SU-DHL-6 (cell line): ENCODE data around the gene NOPCHAP1.

Source experiments
- H2AFZ ChIP-seq: fragments of 200-600 bp; sonication (generic); 2 replicates; pipeline ENCODE4 v1.6.1; 2014; ENCODE audit warnings: low read depth, mild to moderate bottlenecking, moderate library complexity, mixed read lengths, antibody characterized with exemption, low read length; ENCODE audit not compliant: severe bottlenecking
- H3F3A ChIP-seq: fragments of 200-600 bp; shearing (Covaris generic); 2 replicates; pipeline ENCODE4 v1.6.0; 2016; ENCODE audit warnings: antibody characterized with exemption, mild to moderate bottlenecking; ENCODE audit not compliant: insufficient read depth
- H3K27ac ChIP-seq: fragments of 200-600 bp; sonication (generic); 2 replicates; pipeline ENCODE4 v1.5.1; 2016; ENCODE audit warnings: low read depth, mild to moderate bottlenecking, low read length, moderate library complexity, mixed read lengths
- H3K27me3 ChIP-seq: fragments of 200-600 bp; sonication (generic), shearing (Covaris generic); 2 replicates; pipeline ENCODE4 v1.6.0; 2014; ENCODE audit warnings: mild to moderate bottlenecking, low read length
- H3K36me3 ChIP-seq: fragments of 200-600 bp; sonication (generic); 2 replicates; pipeline ENCODE4 v1.6.1; 2014; ENCODE audit warnings: mild to moderate bottlenecking, low read length, mixed read lengths
- H3K4me2 ChIP-seq: fragments of 300-600, 200-600 bp; shearing (Covaris generic), sonication (generic); 2 replicates; pipeline ENCODE4 v1.6.0; 2014; ENCODE audit warnings: low read length, low read depth, mild to moderate bottlenecking; ENCODE audit not compliant: poor library complexity, severe bottlenecking
- H3K4me3 ChIP-seq: fragments of 200-600 bp; sonication (generic); 2 replicates; pipeline ENCODE4 v1.5.1; 2014; ENCODE audit warnings: antibody characterized with exemption, low read length, mild to moderate bottlenecking, mixed read lengths; ENCODE audit not compliant: insufficient read depth, poor library complexity, severe bottlenecking
- H3K79me2 ChIP-seq: fragments of 200-600 bp; sonication (generic); 2 replicates; pipeline ENCODE4 v1.6.1; 2014; ENCODE audit warnings: mild to moderate bottlenecking, low read length, moderate library complexity; ENCODE audit not compliant: insufficient read depth
- H3K9ac ChIP-seq: fragments of 200-600 bp; sonication (generic); 2 replicates; pipeline ENCODE4 v1.7.0; 2014; ENCODE audit warnings: mild to moderate bottlenecking, low read length
- H3K9me2 ChIP-seq: fragments of 200-600 bp; sonication (generic); replicated peaks from 2 replicates; pipeline ENCODE4 v1.6.1; 2014; ENCODE audit warnings: low read length; ENCODE audit not compliant: insufficient read depth
- H3K9me3 ChIP-seq: fragments of 200-600 bp; sonication (generic); 2 replicates; pipeline ENCODE4 v1.6.1; 2014; ENCODE audit warnings: low read length, mixed read lengths; ENCODE audit not compliant: insufficient read depth
- H4K20me1 ChIP-seq: fragments of 200-600 bp; sonication (generic); 2 replicates; pipeline ENCODE4 v1.6.1; 2014; ENCODE audit warnings: low read depth, mild to moderate bottlenecking, antibody characterized with exemption, low read length, moderate library complexity, mixed read lengths
- CTCF ChIP-seq: fragments of 200-600 bp; sonication (generic); IDR thresholded peaks from one replicate; pipeline ENCODE4 v1.5.1; 2017; ENCODE audit warnings: antibody characterized with exemption, mild to moderate bottlenecking, low read length, moderate library complexity; ENCODE audit not compliant: insufficient read depth, poor library complexity, severe bottlenecking
- EZH2phosphoT487 ChIP-seq: fragments of 200-600 bp; sonication (generic), shearing (Covaris generic); conservative IDR thresholded peaks from 2 replicates; pipeline ENCODE4 v1.6.1; 2018; ENCODE audit warnings: mild to moderate bottlenecking, antibody characterized with exemption, low read length, moderate library complexity, mixed read lengths

NOPCHAP1 gene

DNA sequence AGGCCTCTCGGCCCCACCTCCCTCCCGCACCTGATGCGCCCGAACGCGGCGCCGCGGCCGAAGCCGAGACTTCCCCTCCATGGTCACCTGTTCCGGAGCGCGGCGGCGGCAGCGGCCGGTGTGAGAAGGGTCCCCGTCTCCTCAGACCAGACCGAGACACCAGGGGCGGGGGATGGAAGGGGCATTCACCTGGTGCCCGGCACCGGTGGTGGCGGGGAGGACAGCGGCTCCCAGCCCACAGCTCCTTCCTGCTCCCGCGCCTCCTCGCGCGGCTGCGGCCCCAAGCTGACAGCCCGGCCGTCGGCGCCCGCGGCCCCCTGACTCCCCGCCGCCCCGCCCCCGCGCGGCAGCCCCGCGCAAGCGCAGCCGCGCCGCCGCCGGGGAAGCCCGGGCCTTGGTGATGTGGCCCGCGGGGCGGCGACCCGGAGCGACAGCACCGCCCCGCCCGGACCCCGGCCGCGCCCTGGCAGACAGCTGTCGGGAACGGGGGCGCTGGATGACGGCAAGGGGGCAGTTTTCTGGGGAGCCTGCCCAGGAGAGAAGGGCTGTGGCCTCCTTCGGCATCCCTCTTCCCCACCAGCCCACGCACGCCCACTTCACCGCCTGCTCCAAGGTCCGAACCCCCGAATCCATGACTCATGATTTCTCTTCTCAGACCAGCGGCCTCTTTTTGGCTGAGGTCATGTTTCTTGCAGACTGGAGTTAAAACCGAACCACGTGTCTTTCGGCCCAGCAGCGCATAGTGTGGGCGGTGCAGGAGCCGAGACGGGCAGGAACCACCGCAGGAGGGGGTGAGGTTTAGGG, 27.9 kb upstream of the NOPCHAP1 start, which contains the start of gene SLC41A2:
SLC41A2 (minus strand) TSS at position 290 of the 804 bp plus-strand sequence. CDS start 29,763 bp downstream, outside the sequence.
- H3K27ac ChIP-seq, result peak within 1 kb of the TSS; percentile 74

DNA sequence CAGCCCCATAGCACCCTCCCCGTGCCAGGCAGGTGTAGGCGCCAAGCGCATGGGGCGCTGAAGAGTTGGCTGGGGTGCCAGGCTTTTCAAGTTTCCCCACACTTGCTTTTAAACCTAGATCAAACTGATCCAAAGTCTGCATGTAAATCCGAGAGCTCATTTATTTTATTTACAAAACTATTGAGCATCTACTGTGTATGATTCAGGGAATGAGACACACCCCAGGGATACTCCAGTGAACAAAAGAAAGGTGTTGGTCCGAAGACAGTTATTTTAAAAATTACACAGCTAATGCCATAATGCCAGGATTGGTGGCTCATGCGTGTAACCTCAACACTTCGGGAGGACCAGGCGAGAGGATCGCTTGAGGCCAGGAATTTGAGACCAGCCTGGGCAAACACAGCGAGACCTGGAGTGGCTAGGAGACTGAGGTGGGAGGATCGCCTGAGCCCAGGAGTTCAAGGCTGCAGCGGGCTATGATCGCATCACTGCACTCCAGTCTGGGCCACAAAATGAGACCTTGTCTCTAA, 27.2 kb upstream of the NOPCHAP1 start:
- peak overlapping the region; percentile 89 for H2AFZ ChIP-seq
- H3K36me3 ChIP-seq, result no peaks in the 10 kb centered on the region
- no peaks in the 10 kb centered on the region for H3K79me2 ChIP-seq
- TF ChIP-seq CTCF, result peak; percentile 36
- TF ChIP-seq EZH2phosphoT487, result no peak
- H4K20me1 ChIP-seq, result no peaks in the 10 kb centered on the region
- peak overlapping the region; percentile 74 for H3K27ac ChIP-seq
- peak overlapping the region; percentile 76 for H3K4me2 ChIP-seq
- peak overlapping the region; percentile 61 for H3K4me3 ChIP-seq
- H3K27me3 ChIP-seq, result no peaks in the 10 kb centered on the region
- no peaks in the 10 kb centered on the region for H3K9me3 ChIP-seq
- peaks cover 10% of the 10 kb centered on the region for H3F3A ChIP-seq
- H3K9ac ChIP-seq, result peak overlapping the region; percentile 67
- no peaks in the 10 kb centered on the region for H3K9me2 ChIP-seq

More for the DNA sequence above, 27.9 kb upstream of the NOPCHAP1 start, which contains the start of gene SLC41A2:
- TF ChIP-seq EZH2phosphoT487 (no peak), CTCF (no peak)
- H2AFZ ChIP-seq, result peak within 1 kb of the TSS; percentile 89
- H4K20me1 ChIP-seq, result no peaks in the 10 kb centered on the region
- H3F3A ChIP-seq, result peaks cover 10% of the 10 kb centered on the region
- H3K9me2 ChIP-seq, result no peaks in the 10 kb centered on the region
- peak within 1 kb of the TSS; percentile 67 for H3K9ac ChIP-seq
- no peaks in the 10 kb centered on the region for H3K27me3 ChIP-seq
- H3K4me3 ChIP-seq, result peak within 1 kb of the TSS; percentile 76
- no peaks in the 10 kb centered on the region for H3K36me3 ChIP-seq
- H3K4me2 ChIP-seq, result peak within 1 kb of the TSS; percentile 78
- no peaks in the 10 kb centered on the region for H3K9me3 ChIP-seq
- H3K79me2 ChIP-seq, result no peaks in the 10 kb centered on the region

DNA sequence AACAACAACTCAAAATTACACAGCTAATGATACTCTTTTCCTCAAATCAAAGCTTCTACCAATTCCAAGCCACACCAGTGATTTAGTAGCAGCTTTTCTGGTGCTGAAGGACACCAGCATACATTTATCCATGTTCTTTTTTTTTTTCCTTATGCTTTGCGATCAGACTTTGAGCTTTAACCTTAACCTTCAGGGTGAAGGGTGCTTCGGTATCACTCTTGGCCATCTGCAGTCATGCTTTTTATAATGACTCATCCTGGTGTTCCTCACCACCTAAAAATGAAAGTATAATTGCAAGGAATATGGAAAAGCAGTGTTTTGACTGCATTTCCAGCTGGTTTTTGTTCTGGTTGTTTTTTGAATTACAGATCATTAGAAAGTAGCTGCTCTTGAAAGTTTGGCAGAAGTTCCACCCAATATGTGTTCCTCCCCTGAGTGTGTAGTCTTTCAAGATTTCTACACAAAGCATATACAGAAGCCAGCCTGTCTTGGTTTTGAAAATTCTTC, 26.7 kb upstream of the NOPCHAP1 start:
- TF ChIP-seq EZH2phosphoT487 (no peak), CTCF (no peak)
- H3K27me3 ChIP-seq, result no peaks in the 10 kb centered on the region
- peak overlapping the region; percentile 67 for H3K9ac ChIP-seq
- no peak overlapping the region for H3K27ac ChIP-seq
- peak overlapping the region; percentile 61 for H3K4me3 ChIP-seq
- peak overlapping the region; percentile 76 for H3K4me2 ChIP-seq
- H3K9me3 ChIP-seq, result no peaks in the 10 kb centered on the region
- peaks cover 10% of the 10 kb centered on the region for H3F3A ChIP-seq
- H2AFZ ChIP-seq, result peak overlapping the region; percentile 89
- H3K36me3 ChIP-seq, result no peaks in the 10 kb centered on the region
- no peaks in the 10 kb centered on the region for H3K79me2 ChIP-seq
- H3K9me2 ChIP-seq, result no peaks in the 10 kb centered on the region
- no peaks in the 10 kb centered on the region for H4K20me1 ChIP-seq
